Posterior cingulate gyrus (tissue), 11 donors: Measurements from ENCODE around the gene IL1RAP.
"Not testable (repeated sequence)": the region's sequence is repeated elsewhere in the genome, so short reads cannot be mapped to it uniquely, and the experiment has no call there.

Experiments used
- DNase-seq, 10 donors: peaks; one replicate each; pipeline versions ENCODE4 v3.0.0 to v3.0.0-alpha.2; 2020 to 2021; ENCODE audit warnings: mixed read lengths in 3 of 10
- intact Hi-C: fragments of 100-400 bp; cut with DNase I; formaldehyde crosslinking; loops from one replicate; pipeline ENCODE4 v1.15.1; 2023

IL1RAP gene

GRCh38 chr3:190505381-190506003 is 8.4 kb upstream of the IL1RAP start:
- no peak for DNase-seq
- intact Hi-C loops = no loop called here

GRCh38 chr3:190506271-190506670 is 7.6 kb upstream of the IL1RAP start:
- intact Hi-C loops = no loop called here
- no peak for DNase-seq

GRCh38 chr3:190512666-190513065 is 1.2 kb upstream of the IL1RAP start:
- DNase-seq = no peak
- intact Hi-C loops = no loop called here

GRCh38 chr3:190514413-190515153 is 698 bp downstream of the IL1RAP start:
- DNase-seq = peak; percentile 22 to 90 (median 49)

GRCh38 chr3:190516416-190516815 is 2.5 kb downstream of the IL1RAP start:
- no peak for DNase-seq
- intact Hi-C loops = no loop called here

More at GRCh38 chr3:190514413-190515153, 698 bp downstream of the IL1RAP start:
- intact Hi-C loops = no loop called here

DNA sequence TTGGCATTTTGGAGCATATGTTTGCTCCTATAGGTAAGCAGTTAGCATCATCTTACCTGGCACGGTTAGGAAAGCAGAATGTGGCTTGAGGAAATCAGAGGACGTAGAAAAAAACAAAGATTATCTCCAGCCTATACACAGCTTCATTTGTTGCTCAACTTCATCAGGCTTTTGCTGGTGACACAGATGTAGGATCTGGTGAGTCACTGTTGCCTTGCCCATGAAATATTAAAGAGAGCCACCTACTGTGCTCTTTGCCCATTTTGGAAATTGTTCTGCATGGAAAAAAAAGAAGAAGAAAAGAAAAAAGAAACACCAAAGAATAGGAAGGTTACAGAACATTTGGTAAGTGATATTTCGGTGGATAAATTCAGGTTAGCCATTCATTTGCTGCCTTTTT is 3.8 kb downstream of the IL1RAP start:
- intact Hi-C loops = no loop called here
- no peak for DNase-seq

- DNase-seq, intact Hi-C loops: not testable (repeated sequence)
These were observed 4.6 kb downstream of the IL1RAP start for GRCh38 chr3:190518531-190518930.

GRCh38 chr3:190519886-190520285 is 6.0 kb downstream of the IL1RAP start:
- DNase-seq = no peak
- intact Hi-C loops = no loop called here

- intact Hi-C loops = no loop called here
These were observed 8.1 kb downstream of the IL1RAP start for GRCh38 chr3:190521998-190522397.

DNA sequence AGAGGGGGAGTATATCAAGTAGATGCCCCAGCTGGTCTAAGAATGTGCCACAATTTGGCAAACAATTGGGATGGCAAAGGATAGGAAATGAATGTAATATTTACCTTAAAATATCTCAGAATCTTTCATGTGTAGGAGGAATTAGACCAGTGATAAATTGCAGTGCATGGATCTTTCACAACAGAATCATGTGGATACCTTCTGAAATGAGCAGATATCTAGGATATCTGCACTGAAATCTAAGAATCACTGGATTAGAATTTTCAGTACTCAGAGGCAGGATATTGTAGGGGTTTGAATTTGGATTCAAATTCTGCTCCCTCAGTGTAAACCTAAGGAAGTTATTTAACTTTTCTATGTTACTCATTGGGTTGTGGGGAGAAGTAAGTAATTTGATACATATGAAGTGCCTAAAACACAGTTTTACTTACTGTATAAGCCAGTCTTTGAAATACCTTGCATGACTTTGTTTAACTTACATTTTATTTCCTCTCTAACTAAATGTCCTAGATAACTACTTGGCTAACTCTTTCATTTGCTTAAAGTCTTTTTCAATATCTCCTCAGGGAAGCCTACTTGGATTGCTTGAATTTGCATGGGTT is 8.8 kb downstream of the IL1RAP start:
- intact Hi-C loops = no loop called here
- no peak for DNase-seq

More at GRCh38 chr3:190521998-190522397, 8.1 kb downstream of the IL1RAP start:
- DNase-seq = no peak

- DNase-seq = no peak
- intact Hi-C loops = no loop called here
These were observed 11.1 kb downstream of the IL1RAP start for GRCh38 chr3:190524942-190525341.

DNA sequence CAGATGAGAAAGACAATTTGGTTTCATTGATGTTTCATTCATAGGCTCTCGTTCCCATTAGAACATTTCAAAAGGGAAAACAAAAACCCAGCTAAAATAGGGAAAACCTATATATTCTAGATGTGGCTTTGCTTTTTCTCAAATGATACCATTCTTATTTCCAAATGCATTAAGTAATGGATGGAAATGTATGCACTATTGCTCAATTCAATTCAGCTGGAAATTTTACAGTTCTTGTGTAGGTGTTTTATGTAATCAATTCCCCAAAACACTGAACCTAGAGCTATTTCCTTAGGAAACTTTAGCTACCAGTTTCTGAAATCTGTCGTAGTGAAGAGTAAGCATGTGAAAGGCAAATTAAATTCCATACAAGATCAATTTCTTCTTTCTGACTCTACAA is 11.7 kb downstream of the IL1RAP start:
- intact Hi-C loops = no loop called here
- DNase-seq = no peak

- no peak for DNase-seq
- intact Hi-C loops = no loop called here
These were observed 13.2 kb downstream of the IL1RAP start for GRCh38 chr3:190526787-190527762.

- no peak for DNase-seq
- intact Hi-C loops = no loop called here
These were observed 14.8 kb downstream of the IL1RAP start for GRCh38 chr3:190528706-190529105.

DNA sequence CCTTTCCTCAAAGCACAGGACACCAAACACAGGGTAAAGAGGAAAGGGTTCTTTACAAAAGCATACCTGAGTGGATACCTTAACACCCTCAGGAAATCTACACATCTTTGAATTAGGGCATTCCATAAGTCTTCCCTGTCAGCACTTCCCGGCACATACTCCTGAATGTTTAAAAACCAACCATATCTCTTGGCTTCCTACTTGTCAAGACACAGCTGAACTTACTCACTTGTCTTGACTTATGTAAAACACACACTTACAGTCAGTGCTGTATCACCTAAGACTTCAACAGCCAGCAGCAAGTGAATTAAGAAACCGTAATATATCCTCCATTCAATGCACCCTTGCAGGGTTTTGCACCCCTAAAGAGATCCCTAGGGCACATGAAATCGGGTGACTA is 17.5 kb downstream of the IL1RAP start:
- intact Hi-C loops = no loop called here
- DNase-seq = no peak

DNA sequence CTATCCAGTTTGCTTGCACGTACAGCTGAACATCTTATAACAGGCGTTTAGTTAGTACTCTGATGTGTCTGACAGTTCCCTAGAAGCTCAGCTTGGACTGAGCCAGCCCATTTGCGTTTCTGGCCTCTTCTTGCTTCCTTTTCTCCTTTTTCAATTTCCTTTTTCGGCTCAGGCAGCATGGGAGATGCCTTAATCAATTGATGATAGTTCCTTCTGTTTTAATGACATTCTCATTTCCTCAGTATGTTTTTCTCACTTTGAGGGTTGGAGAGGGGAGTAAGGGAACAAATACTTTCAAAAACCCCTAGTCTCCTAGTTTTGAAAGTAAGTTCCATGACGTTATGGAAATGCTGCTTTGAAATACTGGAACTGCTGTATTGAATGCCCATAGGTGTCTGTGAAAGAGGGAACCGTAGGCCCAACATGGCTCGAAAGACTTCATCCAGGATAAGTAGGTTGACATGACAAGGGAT is 18.9 kb downstream of the IL1RAP start:
- no peak for DNase-seq
- intact Hi-C loops = no loop called here

- peak in 9 of 10 donors; percentile 14 to 87 (median 34) for DNase-seq
- intact Hi-C loops = no loop called here
These were observed 19.8 kb downstream of the IL1RAP start for GRCh38 chr3:190533511-190534281.

GRCh38 chr3:190534386-190534785 is 20.5 kb downstream of the IL1RAP start:
- no peak for DNase-seq
- intact Hi-C loops = no loop called here

- intact Hi-C loops = no loop called here
- DNase-seq = no peak
These were observed 21.1 kb downstream of the IL1RAP start for GRCh38 chr3:190534986-190535385.

DNA sequence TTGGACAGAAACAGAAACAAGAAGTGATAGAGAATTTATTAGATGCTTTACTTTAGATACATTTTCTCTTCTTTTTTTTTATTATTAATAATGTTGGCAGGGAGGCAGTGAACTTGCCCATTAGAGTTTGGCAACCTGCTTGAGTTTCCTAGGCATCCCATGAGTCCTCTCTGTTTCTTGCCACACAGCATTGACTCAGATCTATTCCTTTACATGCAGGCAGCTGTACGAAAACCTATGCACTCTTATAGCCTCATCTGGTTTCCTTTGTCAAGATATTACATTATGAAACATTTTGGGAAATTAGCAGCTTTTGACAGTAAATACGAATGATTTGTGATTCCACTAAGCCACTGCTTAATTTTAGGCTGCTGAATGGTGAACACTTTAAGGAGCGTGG is 23.3 kb downstream of the IL1RAP start:
- DNase-seq = no peak
- intact Hi-C loops = no loop called here
